ENCODE data around the gene RASGRP4.
A peak's percentile ranks its signal among the peaks of the same experiment; 100 is the strongest.

RASGRP4 gene

GRCh38 chr19:38389101-38389925, 36.7 kb downstream of the RASGRP4 start:
- no peak for DNase-seq (ENCODE audit: low read depth)

- no peak for DNase-seq (ENCODE audit: low read depth)
Measured at GRCh38 chr19:38388349-38389100, 37.5 kb downstream of the RASGRP4 start, which contains the start of gene SPRED3. TSS of gene SPRED3 (plus strand) at chr19:38388697. CDS start at chr19:38390303, 1,606 bp downstream.

- DNase-seq (ENCODE audit: low read depth) = peak; percentile 65
Measured at GRCh38 chr19:38387550-38388348, 38.3 kb downstream of the RASGRP4 start, which contains the start of gene GGN. TSS of gene GGN (minus strand) at chr19:38388034. CDS start at chr19:38387261, 773 bp downstream.

- DNase-seq (ENCODE audit: low read depth) = no peak
Measured at GRCh38 chr19:38386971-38387549, 39.0 kb downstream of the RASGRP4 start.

GRCh38 chr19:38386300-38386970, 39.6 kb downstream of the RASGRP4 start:
- DNase-seq (ENCODE audit: low read depth) = no peak

- DNase-seq (ENCODE audit: low read depth) = no peak
Measured at GRCh38 chr19:38385804-38386257, 40.2 kb downstream of the RASGRP4 start.

- no peak for DNase-seq (ENCODE audit: low read depth)
Measured at GRCh38 chr19:38385057-38385803, 40.8 kb downstream of the RASGRP4 start.

GRCh38 chr19:38384209-38385027, 41.6 kb downstream of the RASGRP4 start:
- DNase-seq (ENCODE audit: low read depth) = no peak

GRCh38 chr19:38383743-38384142, 42.3 kb downstream of the RASGRP4 start:
- DNase-seq (ENCODE audit: low read depth) = no peak

GRCh38 chr19:38383184-38383583, 42.8 kb downstream of the RASGRP4 start:
- DNase-seq (ENCODE audit: low read depth) = no peak

- DNase-seq (ENCODE audit: low read depth) = no peak
Measured at GRCh38 chr19:38381138-38381537, 44.9 kb downstream of the RASGRP4 start.

- no peak for DNase-seq (ENCODE audit: low read depth)
Measured at GRCh38 chr19:38378866-38379265, 47.2 kb downstream of the RASGRP4 start.

GRCh38 chr19:38377052-38377451, 49.0 kb downstream of the RASGRP4 start:
- no peak for DNase-seq (ENCODE audit: low read depth)

- DNase-seq (ENCODE audit: low read depth) = no peak
Measured at GRCh38 chr19:38376576-38376975, 49.4 kb downstream of the RASGRP4 start.

- DNase-seq (ENCODE audit: low read depth) = no peak
Measured at GRCh38 chr19:38375748-38376147, 50.3 kb downstream of the RASGRP4 start.

- no peak for DNase-seq (ENCODE audit: low read depth)
Measured at GRCh38 chr19:38375098-38375493, 50.9 kb downstream of the RASGRP4 start.

GRCh38 chr19:38374332-38375097, 51.5 kb downstream of the RASGRP4 start, which contains the start of gene PSMD8:
TSS of gene PSMD8 (plus strand) at chr19:38374571. CDS start at chr19:38374602, 31 bp downstream.
- peak; percentile 95 for DNase-seq (ENCODE audit: low read depth)

GRCh38 chr19:38373907-38374331, 52.1 kb downstream of the RASGRP4 start:
- DNase-seq (ENCODE audit: low read depth) = no peak

- no peak for DNase-seq (ENCODE audit: low read depth)
Measured at GRCh38 chr19:38371081-38371480, 54.9 kb downstream of the RASGRP4 start.

Data from stimulated activated CD8-positive, alpha-beta memory T cell treated with anti-CD3 and anti-CD28 coated beads, Interleukin-7, amount 100 ng/mL, for 24 hours (primary cell).